AG04449 (cell line): ENCODE data around the gene WDR35.

ENCODE experiments used
- CTCF ChIA-PET: fragments of 350-600 bp; formaldehyde crosslinking; extraction: SDS; loops from one replicate; lab custom pipeline; 2021; ENCODE audit warnings: antibody characterized with exemption; lab: Yijun Ruan, JAX
- POLR2A ChIA-PET: fragments of 400-600, 350-600 bp; formaldehyde crosslinking; extraction: SDS; loops from one replicate; lab custom pipeline; 2020; ENCODE audit warnings: antibody characterized with exemption, inconsistent platforms; lab: Yijun Ruan, JAX
- DNase-seq: peaks from one replicate; pipeline ENCODE4 v3.0.0-alpha.2; 2010; ENCODE audit warnings: low read depth, low spot score
- H3K4me3 ChIP-seq: 2 replicates; pipeline ENCODE4 v1.5.1; 2011; ENCODE audit warnings: low read depth, mild to moderate bottlenecking, control low read depth, low read length
- TF ChIP-seq, protein P1 (sequence below): IDR thresholded peaks from one replicate; pipeline ENCODE4 v1.5.1; 2011; ENCODE audit warnings: mild to moderate bottlenecking, moderate library complexity, low read length, control low read depth, inconsistent platforms; ENCODE audit not compliant: insufficient read depth; ENCODE audit errors: missing control alignments

The WDR35 gene

DNA sequence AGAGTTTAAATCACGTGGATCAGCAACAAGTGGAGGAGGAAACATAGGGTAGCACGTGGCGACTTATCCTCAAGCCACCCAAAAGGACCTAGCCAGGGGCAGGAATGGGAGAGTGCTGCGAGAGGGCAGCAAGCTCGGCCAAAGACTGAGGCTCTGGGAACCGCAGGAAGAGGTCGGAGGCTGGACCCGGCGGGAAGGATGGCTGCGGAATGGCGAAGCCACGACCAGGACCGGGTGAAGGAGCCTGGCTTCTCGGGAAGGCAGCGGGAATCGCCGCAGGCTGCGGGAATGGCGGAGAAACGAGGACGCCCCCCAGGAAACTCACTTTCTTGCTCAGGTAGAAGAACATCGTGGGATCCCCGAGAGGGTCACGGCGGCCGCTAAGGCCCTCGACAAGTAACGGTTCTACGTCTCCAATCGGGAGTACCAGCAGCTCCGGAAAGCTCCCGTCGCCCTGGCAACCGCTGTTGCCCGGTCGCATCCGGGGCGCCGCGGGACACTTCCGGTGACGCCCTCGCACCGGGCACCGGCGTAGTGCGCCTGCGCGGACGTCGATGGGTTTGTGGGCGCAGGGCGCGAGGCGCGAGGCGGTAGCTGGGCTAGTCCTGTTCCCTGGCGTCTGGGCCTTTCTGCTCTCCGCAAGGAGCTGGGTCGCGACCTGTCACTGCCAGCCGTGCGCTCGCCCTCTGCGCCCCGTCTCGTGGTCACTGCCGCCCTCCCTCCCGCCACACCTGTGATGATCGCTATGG lies at the start of gene WDR35:
Gene WDR35, minus strand, starts transcription at position 439 of the 749 bp plus-strand sequence. Its CDS starts 90 bp downstream, at position 349.
- ChIA-PET POLR2A (no interaction called here), CTCF (interaction anchor here (0.9 to 2.8 kb wide), 6 partner anchors 13 to 302 kb away, joined by 3 to 19 read pairs (median 6); no protein-coding TSS in a partner anchor)
- TF ChIP-seq, protein P1, sequence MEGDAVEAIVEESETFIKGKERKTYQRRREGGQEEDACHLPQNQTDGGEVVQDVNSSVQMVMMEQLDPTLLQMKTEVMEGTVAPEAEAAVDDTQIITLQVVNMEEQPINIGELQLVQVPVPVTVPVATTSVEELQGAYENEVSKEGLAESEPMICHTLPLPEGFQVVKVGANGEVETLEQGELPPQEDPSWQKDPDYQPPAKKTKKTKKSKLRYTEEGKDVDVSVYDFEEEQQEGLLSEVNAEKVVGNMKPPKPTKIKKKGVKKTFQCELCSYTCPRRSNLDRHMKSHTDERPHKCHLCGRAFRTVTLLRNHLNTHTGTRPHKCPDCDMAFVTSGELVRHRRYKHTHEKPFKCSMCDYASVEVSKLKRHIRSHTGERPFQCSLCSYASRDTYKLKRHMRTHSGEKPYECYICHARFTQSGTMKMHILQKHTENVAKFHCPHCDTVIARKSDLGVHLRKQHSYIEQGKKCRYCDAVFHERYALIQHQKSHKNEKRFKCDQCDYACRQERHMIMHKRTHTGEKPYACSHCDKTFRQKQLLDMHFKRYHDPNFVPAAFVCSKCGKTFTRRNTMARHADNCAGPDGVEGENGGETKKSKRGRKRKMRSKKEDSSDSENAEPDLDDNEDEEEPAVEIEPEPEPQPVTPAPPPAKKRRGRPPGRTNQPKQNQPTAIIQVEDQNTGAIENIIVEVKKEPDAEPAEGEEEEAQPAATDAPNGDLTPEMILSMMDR = no peak
- peak within 1 kb of the TSS; percentile 86 for H3K4me3 ChIP-seq
- no peak for DNase-seq

GRCh38 chr2:20037660-20038059 lies 47.8 kb upstream of the WDR35 start:
- H3K4me3 ChIP-seq = no peak overlapping the region
- TF ChIP-seq, protein P1 = no peak
- ChIA-PET POLR2A (no interaction called here), CTCF (interaction anchor here (0.6 to 6.6 kb wide), 3 partner anchors 9 to 22 kb away, joined by 3 to 79 read pairs (median 3); partner anchors contain the start of gene MATN3)
- no peak for DNase-seq

GRCh38 chr2:20035955-20036666 lies 46.2 kb upstream of the WDR35 start:
- TF ChIP-seq, protein P1 = no peak
- ChIA-PET POLR2A (interaction anchor here (1.2 kb wide), 1 partner anchor 15 kb away, joined by 3 read pairs; the partner anchor contains the start of gene LAPTM4A), CTCF (interaction anchor here (1.3 to 6.6 kb wide), 3 partner anchors 9 to 20 kb away, joined by 3 to 79 read pairs (median 4); partner anchors contain the start of gene MATN3)
- DNase-seq = no peak
- no peak overlapping the region for H3K4me3 ChIP-seq

GRCh38 chr2:20034821-20035220 lies 44.9 kb upstream of the WDR35 start:
- DNase-seq = no peak
- ChIA-PET CTCF (interaction anchor here (1.0 to 6.6 kb wide), 3 partner anchors 19 to 59 kb away, joined by 3 to 79 read pairs (median 7); partner anchors contain the start of gene MATN3), POLR2A (no interaction called here)
- TF ChIP-seq, protein P1 = no peak
- H3K4me3 ChIP-seq = no peak overlapping the region

- TF ChIP-seq, protein P1 = no peak
- ChIA-PET CTCF (interaction anchor here (0.8 to 6.6 kb wide), 4 partner anchors 8 to 60 kb away, joined by 3 to 79 read pairs (median 5); partner anchors contain the start of gene MATN3), POLR2A (no interaction called here)
- DNase-seq = no peak
- H3K4me3 ChIP-seq = no peak overlapping the region
These were observed 44.3 kb upstream of the WDR35 start for GRCh38 chr2:20034218-20034617.
